ENCODE results near the gene INSR. TPM values are rescaled to one million over a fixed set of nuclear protein-coding genes. Genes with fewer than 3 reads are reported as not detected.

INSR gene
- total RNA-seq, 1 experiment from 2014 or later: 35.9 TPM

- TF ChIP-seq ZNF532 (CRISPR knock-in tag; IDR thresholded peaks at IDR 0.05; ENCODE audit: borderline replicate concordance) (no peak), USF2 (CRISPR knock-in tag; IDR thresholded peaks at IDR 0.05) (no peak), MAX (CRISPR knock-in tag; IDR thresholded peaks at IDR 0.05) (no peak), ZNF138 (CRISPR knock-in tag; conservative IDR thresholded peaks at IDR 0.05) (no peak)
These were observed 39.1 kb downstream of the INSR start (continued) for GRCh38 chr19:7255119-7255518.

- ChIA-PET POLR2A (no interaction called here), CTCF (no interaction called here)
- Mint-ChIP-seq H3K27ac (0 out of 2 replicates have a peak overlapping the region, but pooled peaks have one; percentile 8), H3K36me3 (no peaks in the 10 kb centered on the region), H3K4me1 (peaks cover 18% of the 10 kb centered on the region), H3K9me3 (no peaks in the 10 kb centered on the region), H3K27me3 (ENCODE audit: low read depth) (no peaks in the 10 kb centered on the region), H3K4me3 (no peak overlapping the region)
- DNase-seq (ENCODE audit: low spot score) (no peak), ATAC-seq (no peak)
- no peak for TF ChIP-seq E2F4 (CRISPR knock-in tag; IDR thresholded peaks at IDR 0.05; ENCODE audit: borderline replicate concordance, low read depth)
These were observed 39.6 kb downstream of the INSR start for GRCh38 chr19:7254590-7254989.

GRCh38 chr19:7252364-7252763 lies 41.9 kb downstream of the INSR start:
- ATAC-seq (no peak), DNase-seq (ENCODE audit: low spot score) (no peak)
- POLR2A ChIA-PET: no interaction called here
- Mint-ChIP-seq H3K27ac (no peak overlapping the region), H3K4me1 (peaks cover 18% of the 10 kb centered on the region), H3K9me3 (peaks cover under 1% of the 10 kb centered on the region), H3K4me3 (no peak overlapping the region), H3K36me3 (peaks cover 3% of the 10 kb centered on the region), H3K27me3 (ENCODE audit: low read depth) (no peaks in the 10 kb centered on the region)
- TF ChIP-seq CREB1 (CRISPR knock-in tag; IDR thresholded peaks at IDR 0.05) (no peak), ZNF232 (CRISPR knock-in tag; IDR thresholded peaks at IDR 0.05) (no peak), ZNF396 (CRISPR knock-in tag; IDR thresholded peaks at IDR 0.05; ENCODE audit: borderline replicate concordance) (no peak), ZNF317 (CRISPR knock-in tag; IDR thresholded peaks at IDR 0.05; ENCODE audit: borderline replicate concordance, low read depth) (no peak), NFYB (CRISPR knock-in tag; conservative IDR thresholded peaks at IDR 0.05; ENCODE audit: low read depth) (no peak), SMAD4 (CRISPR knock-in tag; IDR thresholded peaks at IDR 0.05) (no peak), MLX (CRISPR knock-in tag; IDR thresholded peaks at IDR 0.05) (no peak), ZNF512 (CRISPR knock-in tag; IDR thresholded peaks at IDR 0.05; ENCODE audit: borderline replicate concordance) (no peak), MXD4 (CRISPR knock-in tag; IDR thresholded peaks at IDR 0.05; ENCODE audit: borderline replicate concordance) (no peak), NFATC4 (CRISPR knock-in tag; IDR thresholded peaks at IDR 0.05) (no peak), E2F5 (CRISPR knock-in tag; IDR thresholded peaks at IDR 0.05) (no peak), ZNF138 (CRISPR knock-in tag; conservative IDR thresholded peaks at IDR 0.05) (no peak), CREM (CRISPR knock-in tag; IDR thresholded peaks at IDR 0.05) (no peak), ZNF532 (CRISPR knock-in tag; IDR thresholded peaks at IDR 0.05; ENCODE audit: borderline replicate concordance) (no peak)
- CTCF ChIA-PET: no interaction called here

Data from WTC11 (cell line).